ENCODE measurements around the gene SCYGR8. TPM values are rescaled to one million over a fixed set of nuclear protein-coding genes. Genes with fewer than 3 reads are reported as not detected.
"Not testable (repeated sequence)": the region's sequence is repeated elsewhere in the genome, so short reads cannot be mapped to it uniquely, and the experiment has no call there.

Gene SCYGR8
- total RNA-seq, 2 experiments from 2014 or later: not detected

GRCh38 chr2:227728035-227728434 is 17.7 kb upstream of the SCYGR8 start, which contains the start of gene SCYGR7:
Gene SCYGR7, plus strand, starts transcription at chr2:227728335. Its CDS starts 0 bp downstream, at chr2:227728335.
- intact Hi-C loops (cut with micrococcal nuclease): no loop called here
- Mint-ChIP-seq H3K27ac (no peak within 1 kb of the TSS), H3K36me3 (ENCODE audit: low read depth) (no peaks in the 10 kb centered on the region), H3K4me1 (ENCODE audit: low read depth) (no peaks in the 10 kb centered on the region), H3K27me3 (peaks cover 9% of the 10 kb centered on the region), H3K9me3 (no peaks in the 10 kb centered on the region), H3K4me3 (no peak within 1 kb of the TSS)
- ChIA-PET POLR2A (no interaction called here), CTCF (no interaction called here)
- TF ChIP-seq CTCF (IDR thresholded peaks at IDR 0.05): no peak
- DNase-seq: no peak
- ATAC-seq: no peak

- H3K4me1 Mint-ChIP-seq (ENCODE audit: low read depth): no peaks in the 10 kb centered on the region
- DNase-seq (no peak), ATAC-seq (no peak)
- no peaks in the 10 kb centered on the region for H3K36me3 Mint-ChIP-seq (ENCODE audit: low read depth)
- no peaks in the 10 kb centered on the region for H3K9me3 Mint-ChIP-seq
- intact Hi-C loops (cut with micrococcal nuclease): no loop called here
- peaks cover 8% of the 10 kb centered on the region for H3K27me3 Mint-ChIP-seq
- ChIA-PET POLR2A (no interaction called here), CTCF (interaction anchor here (0.9 to 2.0 kb wide), 2 partner anchors 26 to 123 kb away, joined by 3 to 6 read pairs; no protein-coding TSS in a partner anchor)
- H3K27ac Mint-ChIP-seq: no peak overlapping the region
- TF ChIP-seq CTCF (IDR thresholded peaks at IDR 0.05): no peak
- H3K4me3 Mint-ChIP-seq: no peak overlapping the region
These were observed 6.3 kb upstream of the SCYGR8 start for GRCh38 chr2:227739351-227739750.

GRCh38 chr2:227740705-227741104 is 5.0 kb upstream of the SCYGR8 start:
- CTCF ChIA-PET; H3K9me3 Mint-ChIP-seq; H3K4me1 Mint-ChIP-seq (ENCODE audit: low read depth); ATAC-seq; H3K27ac Mint-ChIP-seq; H3K27me3 Mint-ChIP-seq; H3K4me3 Mint-ChIP-seq; intact Hi-C loops (cut with micrococcal nuclease); POLR2A ChIA-PET; H3K36me3 Mint-ChIP-seq (ENCODE audit: low read depth): not testable (repeated sequence)
- DNase-seq: peak; percentile 25

GRCh38 chr2:227748079-227748478 is 2.4 kb downstream of the SCYGR8 start:
- intact Hi-C loops (cut with micrococcal nuclease): no loop called here
- ChIA-PET CTCF (no interaction called here), POLR2A (no interaction called here)
- no peaks in the 10 kb centered on the region for H3K4me1 Mint-ChIP-seq (ENCODE audit: low read depth)
- H3K36me3 Mint-ChIP-seq (ENCODE audit: low read depth): no peaks in the 10 kb centered on the region
- DNase-seq: peak; percentile 22
- H3K27me3 Mint-ChIP-seq: no peaks in the 10 kb centered on the region
- H3K27ac Mint-ChIP-seq: no peak overlapping the region
- no peak for ATAC-seq
- H3K9me3 Mint-ChIP-seq: no peaks in the 10 kb centered on the region
- TF ChIP-seq CTCF (IDR thresholded peaks at IDR 0.05): no peak
- no peak overlapping the region for H3K4me3 Mint-ChIP-seq

GRCh38 chr2:227756261-227756660 is 10.6 kb downstream of the SCYGR8 start:
- H3K27me3 Mint-ChIP-seq; H3K4me3 Mint-ChIP-seq; POLR2A ChIA-PET; intact Hi-C loops (cut with micrococcal nuclease); H3K9me3 Mint-ChIP-seq; DNase-seq; ATAC-seq; H3K36me3 Mint-ChIP-seq (ENCODE audit: low read depth); H3K4me1 Mint-ChIP-seq (ENCODE audit: low read depth); H3K27ac Mint-ChIP-seq: not testable (repeated sequence)
- CTCF ChIA-PET: interaction anchor here (1.0 to 1.8 kb wide), 3 partner anchors 9 to 518 kb away, joined by 4 to 13 read pairs (median 4); no protein-coding TSS in a partner anchor

- no peak for TF ChIP-seq CTCF (IDR thresholded peaks at IDR 0.05)
These were observed 13.9 kb downstream of the SCYGR8 start for GRCh38 chr2:227759411-227760118.

More at GRCh38 chr2:227759411-227760118, 13.9 kb downstream of the SCYGR8 start:
- ATAC-seq (no peak), DNase-seq (no peak)
- Mint-ChIP-seq H3K9me3 (no peaks in the 10 kb centered on the region), H3K4me1 (ENCODE audit: low read depth) (no peaks in the 10 kb centered on the region), H3K27me3 (peaks cover 7% of the 10 kb centered on the region), H3K27ac (no peak overlapping the region), H3K4me3 (no peak overlapping the region), H3K36me3 (ENCODE audit: low read depth) (no peaks in the 10 kb centered on the region)
- CTCF ChIA-PET: interaction anchor here (3.0 kb wide), 1 partner anchor 101 kb away, joined by 11 read pairs; no protein-coding TSS in a partner anchor
- intact Hi-C loops (cut with micrococcal nuclease): loop anchor here (5.0 to 10.0 kb wide), 4 partner anchors 102 to 635 kb away; no protein-coding TSS in a partner anchor
- POLR2A ChIA-PET: no interaction called here

All from activated CD8-positive, alpha-beta T cell treated with anti-CD3 and anti-CD28 coated beads for 36 hours (primary cell).